Measurements from ENCODE around the gene ABCG8.

DNA sequence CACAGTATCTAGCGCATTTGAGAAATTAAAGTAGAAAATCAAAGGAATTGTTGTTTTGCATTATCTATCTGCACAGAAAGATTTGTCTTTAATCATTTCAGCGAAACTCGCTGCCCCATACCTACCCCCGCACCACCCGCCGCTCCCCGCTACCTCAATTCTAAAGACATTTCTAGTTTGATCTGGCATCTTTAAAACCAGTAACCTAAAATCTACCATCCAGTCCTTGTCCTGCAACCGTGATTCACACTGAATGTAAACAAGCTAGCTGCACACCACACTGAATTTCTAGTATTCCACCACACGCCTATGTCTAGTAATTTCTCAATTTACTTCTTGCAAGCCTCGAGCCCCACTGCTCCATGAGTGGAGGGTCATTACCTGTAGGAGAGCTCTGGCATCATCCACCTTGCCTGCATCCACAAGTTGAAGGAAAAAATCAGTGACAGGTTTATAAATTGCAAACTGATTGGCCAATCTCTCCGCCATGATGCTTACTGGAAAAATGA is 60.1 kb downstream of the ABCG8 start:
- no peak for TF ChIP-seq EZH2 (IDR thresholded peaks at IDR 0.05)
- no peak for TF ChIP-seq POLR2AphosphoS5 (IDR thresholded peaks at IDR 0.05; ENCODE audit: borderline replicate concordance, low read depth, low read length)
